ENCODE data around the gene MYCBP2.

MYCBP2 gene

DNA sequence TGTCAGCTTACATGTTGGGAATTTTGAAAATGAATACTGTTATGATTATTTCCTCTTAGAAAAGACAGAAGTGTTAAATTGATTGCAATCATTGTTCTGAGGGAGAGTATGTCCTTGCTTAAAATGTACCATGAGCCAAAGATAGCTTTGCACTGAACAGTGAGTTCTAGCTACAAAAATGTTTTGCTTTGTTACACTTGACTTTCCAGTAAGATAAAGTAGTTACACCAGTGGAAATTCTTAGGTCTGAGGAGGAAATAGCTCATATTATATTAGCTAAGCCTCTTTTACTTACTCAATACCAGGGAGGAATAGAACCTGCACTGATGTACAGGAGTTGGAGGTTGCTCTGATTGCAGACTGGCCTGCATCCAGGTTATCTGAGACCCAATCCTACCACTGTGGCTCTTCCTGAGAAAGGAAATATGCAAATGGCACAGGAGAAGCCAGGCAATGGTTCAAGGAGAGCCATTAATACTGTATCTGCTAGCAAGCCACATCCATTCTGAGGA lies 246.9 kb downstream of the MYCBP2 start:
- H3K27ac Mint-ChIP-seq = no peak overlapping the region
- TF ChIP-seq, protein P1, sequence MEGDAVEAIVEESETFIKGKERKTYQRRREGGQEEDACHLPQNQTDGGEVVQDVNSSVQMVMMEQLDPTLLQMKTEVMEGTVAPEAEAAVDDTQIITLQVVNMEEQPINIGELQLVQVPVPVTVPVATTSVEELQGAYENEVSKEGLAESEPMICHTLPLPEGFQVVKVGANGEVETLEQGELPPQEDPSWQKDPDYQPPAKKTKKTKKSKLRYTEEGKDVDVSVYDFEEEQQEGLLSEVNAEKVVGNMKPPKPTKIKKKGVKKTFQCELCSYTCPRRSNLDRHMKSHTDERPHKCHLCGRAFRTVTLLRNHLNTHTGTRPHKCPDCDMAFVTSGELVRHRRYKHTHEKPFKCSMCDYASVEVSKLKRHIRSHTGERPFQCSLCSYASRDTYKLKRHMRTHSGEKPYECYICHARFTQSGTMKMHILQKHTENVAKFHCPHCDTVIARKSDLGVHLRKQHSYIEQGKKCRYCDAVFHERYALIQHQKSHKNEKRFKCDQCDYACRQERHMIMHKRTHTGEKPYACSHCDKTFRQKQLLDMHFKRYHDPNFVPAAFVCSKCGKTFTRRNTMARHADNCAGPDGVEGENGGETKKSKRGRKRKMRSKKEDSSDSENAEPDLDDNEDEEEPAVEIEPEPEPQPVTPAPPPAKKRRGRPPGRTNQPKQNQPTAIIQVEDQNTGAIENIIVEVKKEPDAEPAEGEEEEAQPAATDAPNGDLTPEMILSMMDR (IDR thresholded peaks at IDR 0.05; ENCODE audit: unreplicated experiment in 3 of 3) = no peak
- H3K36me3 Mint-ChIP-seq (ENCODE audit: low read depth) = peaks cover 71% of the 10 kb centered on the region
- H3K9me3 Mint-ChIP-seq = no peaks in the 10 kb centered on the region
- no peak overlapping the region for H3K4me3 Mint-ChIP-seq
- no peaks in the 10 kb centered on the region for H3K4me1 Mint-ChIP-seq
- H3K27me3 Mint-ChIP-seq (ENCODE audit: low read depth) = no peaks in the 10 kb centered on the region

DNA sequence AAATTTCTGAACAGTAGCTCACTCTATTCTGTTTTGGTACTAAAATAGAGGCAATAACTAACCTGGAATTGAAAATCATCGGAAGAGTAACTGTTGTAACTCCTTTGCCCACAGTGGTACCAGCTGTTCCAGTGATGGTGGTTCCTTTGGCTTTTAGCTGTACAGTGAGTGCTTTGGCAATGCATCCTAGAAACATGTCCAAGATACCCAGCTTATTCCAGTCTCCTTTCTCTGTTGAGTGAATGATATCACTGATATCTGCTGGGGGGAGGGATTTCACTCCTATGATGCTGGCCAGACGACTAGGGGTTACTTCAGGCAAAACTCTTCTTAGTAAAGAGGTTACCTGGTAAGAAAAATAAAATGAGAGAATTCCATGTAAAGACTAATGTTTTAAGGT lies 259.4 kb downstream of the MYCBP2 start:
- TF ChIP-seq, protein P1 (IDR thresholded peaks at IDR 0.05; ENCODE audit: unreplicated experiment in 3 of 3) = no peak
- H3K4me3 Mint-ChIP-seq = no peak overlapping the region
- no peak overlapping the region for H3K27ac Mint-ChIP-seq
- H3K9me3 Mint-ChIP-seq = no peaks in the 10 kb centered on the region
- H3K4me1 Mint-ChIP-seq = no peaks in the 10 kb centered on the region
- H3K36me3 Mint-ChIP-seq (ENCODE audit: low read depth) = peaks cover 57% of the 10 kb centered on the region
- H3K27me3 Mint-ChIP-seq (ENCODE audit: low read depth) = no peaks in the 10 kb centered on the region

- H3K4me1 Mint-ChIP-seq = no peaks in the 10 kb centered on the region
- no peaks in the 10 kb centered on the region for H3K27me3 Mint-ChIP-seq (ENCODE audit: low read depth)
- no peaks in the 10 kb centered on the region for H3K9me3 Mint-ChIP-seq
- peak overlapping the region in 1 of 3 experiments; percentile 16 for H3K27ac Mint-ChIP-seq
- H3K4me3 Mint-ChIP-seq = no peak overlapping the region
- TF ChIP-seq, protein P1 (IDR thresholded peaks at IDR 0.05; ENCODE audit: unreplicated experiment in 3 of 3) = no peak
- peaks cover 68% of the 10 kb centered on the region for H3K36me3 Mint-ChIP-seq (ENCODE audit: low read depth)
These were observed 261.3 kb downstream of the MYCBP2 start for GRCh38 chr13:77065461-77066147.

DNA sequence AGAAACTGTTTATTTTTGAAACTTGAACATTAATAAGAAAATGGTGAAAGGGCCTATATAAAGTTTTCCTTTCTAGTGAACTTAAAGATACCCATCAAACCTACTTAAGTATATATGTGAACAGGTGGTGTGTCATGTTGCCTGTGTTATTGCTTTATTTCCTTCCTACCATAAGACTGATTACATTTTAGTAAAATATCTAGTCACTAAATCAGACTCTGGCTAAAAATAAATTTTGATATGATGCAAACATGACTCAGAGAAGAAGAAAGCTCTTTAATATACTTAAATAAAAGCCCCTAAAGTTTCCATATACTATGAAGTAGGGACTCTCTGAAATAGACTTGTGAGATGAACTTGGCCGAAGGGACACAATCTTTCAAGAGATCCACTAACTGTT lies 264.8 kb downstream of the MYCBP2 start:
- Mint-ChIP-seq H3K27ac (no peak overlapping the region), H3K4me3 (no peak overlapping the region), H3K9me3 (no peaks in the 10 kb centered on the region), H3K27me3 (ENCODE audit: low read depth) (no peaks in the 10 kb centered on the region), H3K36me3 (ENCODE audit: low read depth) (peaks cover 46% of the 10 kb centered on the region), H3K4me1 (no peaks in the 10 kb centered on the region)
- TF ChIP-seq, protein P1 (IDR thresholded peaks at IDR 0.05; ENCODE audit: unreplicated experiment in 3 of 3) = no peak

DNA sequence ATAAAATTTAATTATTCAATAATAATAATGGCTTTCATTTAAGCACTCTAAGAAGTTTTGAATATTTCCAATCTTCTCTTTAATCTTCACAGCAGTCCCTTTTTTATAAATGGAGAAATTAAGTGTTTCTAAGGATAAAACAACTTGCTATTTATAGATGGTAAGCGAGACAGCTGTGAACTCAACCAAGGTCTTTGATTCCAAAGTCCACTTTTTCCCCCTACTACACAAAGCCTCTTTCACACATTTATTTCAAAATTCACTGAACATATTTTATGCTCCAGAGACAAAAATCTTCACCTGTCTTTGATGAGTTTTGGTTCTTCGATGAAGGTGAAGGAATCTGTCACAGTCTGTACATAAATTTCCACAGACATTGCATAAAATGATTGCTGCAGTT lies 265.5 kb downstream of the MYCBP2 start:
- Mint-ChIP-seq H3K27me3 (ENCODE audit: low read depth) (no peaks in the 10 kb centered on the region), H3K4me3 (no peak overlapping the region), H3K36me3 (ENCODE audit: low read depth) (peaks cover 51% of the 10 kb centered on the region), H3K27ac (no peak overlapping the region), H3K9me3 (no peaks in the 10 kb centered on the region), H3K4me1 (no peaks in the 10 kb centered on the region)
- TF ChIP-seq, protein P1 (IDR thresholded peaks at IDR 0.05; ENCODE audit: unreplicated experiment in 3 of 3) = no peak

DNA sequence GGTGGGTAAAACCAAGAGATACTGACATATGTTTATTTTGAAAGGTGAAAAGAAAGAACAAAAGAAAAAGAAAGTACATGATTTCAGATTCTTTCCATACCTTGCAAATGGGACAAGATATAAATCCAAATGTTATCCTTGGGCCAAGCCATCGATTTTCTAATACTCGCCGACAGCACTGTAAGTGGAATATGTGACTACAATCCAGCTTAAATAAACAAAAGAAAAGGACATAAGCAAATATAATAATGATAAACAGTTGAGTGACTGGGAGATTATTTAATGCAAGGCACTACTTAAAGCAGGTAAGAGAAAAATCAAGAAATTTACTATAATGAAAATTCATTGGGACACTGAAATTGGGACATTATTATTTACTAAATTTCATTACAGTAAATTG lies 270.0 kb downstream of the MYCBP2 start:
- H3K36me3 Mint-ChIP-seq (ENCODE audit: low read depth) = peaks cover 45% of the 10 kb centered on the region
- no peak overlapping the region for H3K4me3 Mint-ChIP-seq
- H3K27me3 Mint-ChIP-seq (ENCODE audit: low read depth) = no peaks in the 10 kb centered on the region
- TF ChIP-seq, protein P1 (IDR thresholded peaks at IDR 0.05; ENCODE audit: unreplicated experiment in 3 of 3) = no peak
- H3K4me1 Mint-ChIP-seq = no peaks in the 10 kb centered on the region
- H3K27ac Mint-ChIP-seq = no peak overlapping the region
- no peaks in the 10 kb centered on the region for H3K9me3 Mint-ChIP-seq
